ENCODE data around the gene FLNA.

DNA sequence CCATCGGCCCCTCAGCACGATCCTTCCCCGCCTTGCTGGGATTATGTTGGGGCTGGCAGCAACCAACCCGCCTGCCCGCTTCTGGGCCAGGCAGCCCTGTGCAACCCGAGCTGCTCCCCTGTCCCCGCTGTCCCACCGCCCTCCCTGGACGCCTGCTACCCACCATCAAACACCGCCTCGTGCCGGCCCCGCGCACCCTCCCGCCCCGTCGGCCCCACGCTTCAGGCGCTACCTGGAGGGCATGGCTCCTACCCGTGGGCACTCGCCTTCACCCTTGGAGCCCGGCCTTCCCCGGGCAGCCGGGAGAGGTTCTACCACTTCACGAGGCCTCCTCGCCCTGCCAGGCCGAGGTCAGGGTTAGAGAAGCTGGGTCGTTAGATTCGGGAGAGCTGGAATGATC lies 41.9 kb downstream of the FLNA start:
- TF ChIP-seq, protein P1, sequence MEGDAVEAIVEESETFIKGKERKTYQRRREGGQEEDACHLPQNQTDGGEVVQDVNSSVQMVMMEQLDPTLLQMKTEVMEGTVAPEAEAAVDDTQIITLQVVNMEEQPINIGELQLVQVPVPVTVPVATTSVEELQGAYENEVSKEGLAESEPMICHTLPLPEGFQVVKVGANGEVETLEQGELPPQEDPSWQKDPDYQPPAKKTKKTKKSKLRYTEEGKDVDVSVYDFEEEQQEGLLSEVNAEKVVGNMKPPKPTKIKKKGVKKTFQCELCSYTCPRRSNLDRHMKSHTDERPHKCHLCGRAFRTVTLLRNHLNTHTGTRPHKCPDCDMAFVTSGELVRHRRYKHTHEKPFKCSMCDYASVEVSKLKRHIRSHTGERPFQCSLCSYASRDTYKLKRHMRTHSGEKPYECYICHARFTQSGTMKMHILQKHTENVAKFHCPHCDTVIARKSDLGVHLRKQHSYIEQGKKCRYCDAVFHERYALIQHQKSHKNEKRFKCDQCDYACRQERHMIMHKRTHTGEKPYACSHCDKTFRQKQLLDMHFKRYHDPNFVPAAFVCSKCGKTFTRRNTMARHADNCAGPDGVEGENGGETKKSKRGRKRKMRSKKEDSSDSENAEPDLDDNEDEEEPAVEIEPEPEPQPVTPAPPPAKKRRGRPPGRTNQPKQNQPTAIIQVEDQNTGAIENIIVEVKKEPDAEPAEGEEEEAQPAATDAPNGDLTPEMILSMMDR (IDR thresholded peaks at IDR 0.05): no peak
- TF ChIP-seq POLR2A (IDR thresholded peaks at IDR 0.05): no peak

All from breast epithelium (tissue), 3 donors.